Erythroblast (primary cell): ENCODE results near the gene AGR3.

Source experiments
- GATA1 ChIP-seq: IDR thresholded peaks from 2 replicates; pipeline ENCODE4 v1.6.1; 2011; ENCODE audit warnings: low read depth, mild to moderate bottlenecking, control low read depth, low read length, moderate library complexity
- POLR2A ChIP-seq: IDR thresholded peaks from 2 replicates; pipeline ENCODE4 v1.6.1; 2011; ENCODE audit warnings: mild to moderate bottlenecking, low read length

GRCh38 chr7:16889305-16889704 lies 7.5 kb upstream of the AGR3 start:
- no peak for TF ChIP-seq POLR2A
- TF ChIP-seq GATA1: no peak
